ENCODE results near the gene RAB11FIP5. TPM values are rescaled to one million over a fixed set of nuclear protein-coding genes. Genes with fewer than 3 reads are reported as not detected.

RAB11FIP5 gene
- total RNA-seq, 1 experiment from 2014 or later, result 26.6 TPM

- ChIA-PET POLR2A (ENCODE audit: unreplicated experiment) (no interaction called here), CTCF (no interaction called here)
- no peak overlapping the region for H3K9ac ChIP-seq (ENCODE audit: low read length)
- no peaks in the 10 kb centered on the region for H3F3A ChIP-seq (ENCODE audit: low read length, unreplicated experiment)
- no peaks in the 10 kb centered on the region; the same call in 1 of the 2 replicates for H3K36me3 ChIP-seq (ENCODE audit: low read depth, low read length)
- no peak for ATAC-seq
- intact Hi-C loops (cut with micrococcal nuclease), result no loop called here
- no peaks in the 10 kb centered on the region for H3K9me3 ChIP-seq (ENCODE audit: low read length)
- H3K27me3 ChIP-seq (ENCODE audit: low read length), result no peaks in the 10 kb centered on the region
- no peak overlapping the region for H3K27ac ChIP-seq (ENCODE audit: low read length)
- H3K79me2 ChIP-seq (ENCODE audit: low read length), result no peaks in the 10 kb centered on the region
- peaks cover 16% of the 10 kb centered on the region for H3K4me1 ChIP-seq (ENCODE audit: insufficient read depth, low read length)
- no peak overlapping the region for H3K4me2 ChIP-seq (ENCODE audit: low read length)
- DNase-seq, result peak; percentile 4
- no peaks in the 10 kb centered on the region for H3K9me2 ChIP-seq (replicated peaks; ENCODE audit: low read length)
- TF ChIP-seq CTCF (conservative IDR thresholded peaks at IDR 0.05; ENCODE audit: low read depth, low read length) (peak; percentile 39; the same call in 1 of the 2 replicates), EZH2phosphoT487 (IDR thresholded peaks at IDR 0.05; ENCODE audit: borderline replicate concordance, low read length) (no peak)
- no peaks in the 10 kb centered on the region for H4K20me1 ChIP-seq (ENCODE audit: low read length)
- no peak overlapping the region for H3K4me3 ChIP-seq (ENCODE audit: low read length)
- no TSS peak for BruUV-seq (replicated peaks)
- no peak overlapping the region for H2AFZ ChIP-seq (ENCODE audit: low read length)
These were observed 76.6 kb downstream of the RAB11FIP5 start for GRCh38 chr2:73035899-73036711.

- Histone ChIP-seq H3F3A (ENCODE audit: low read length, unreplicated experiment) (no peaks in the 10 kb centered on the region), H3K9me3 (ENCODE audit: low read length) (no peaks in the 10 kb centered on the region), H4K20me1 (ENCODE audit: low read length) (no peaks in the 10 kb centered on the region), H3K9ac (ENCODE audit: low read length) (no peak overlapping the region), H3K4me3 (ENCODE audit: low read length) (no peak overlapping the region), H3K4me2 (ENCODE audit: low read length) (no peak overlapping the region), H3K27ac (ENCODE audit: low read length) (no peak overlapping the region), H3K27me3 (ENCODE audit: low read length) (no peaks in the 10 kb centered on the region), H3K9me2 (replicated peaks; ENCODE audit: low read length) (no peaks in the 10 kb centered on the region), H3K36me3 (ENCODE audit: low read depth, low read length) (no peaks in the 10 kb centered on the region; the same call in 1 of the 2 replicates), H3K4me1 (ENCODE audit: insufficient read depth, low read length) (peaks cover 16% of the 10 kb centered on the region), H2AFZ (ENCODE audit: low read length) (no peak overlapping the region), H3K79me2 (ENCODE audit: low read length) (no peaks in the 10 kb centered on the region)
- ChIA-PET POLR2A (ENCODE audit: unreplicated experiment) (no interaction called here), CTCF (interaction anchor here (0.6 kb wide), 1 partner anchor 66 kb away, joined by 3 read pairs; no protein-coding TSS in a partner anchor)
- DNase-seq (no peak), ATAC-seq (no peak)
- TF ChIP-seq CTCF (conservative IDR thresholded peaks at IDR 0.05; ENCODE audit: low read depth, low read length) (no peak), EZH2phosphoT487 (IDR thresholded peaks at IDR 0.05; ENCODE audit: borderline replicate concordance, low read length) (no peak), EZH2 (IDR thresholded peaks at IDR 0.05; ENCODE audit: low read length, unreplicated experiment) (no peak)
- intact Hi-C loops (cut with micrococcal nuclease), result no loop called here
- no TSS peak for BruUV-seq (replicated peaks)
These were observed 77.9 kb downstream of the RAB11FIP5 start for GRCh38 chr2:73034661-73035375.

Data from PC-3 (cell line).